ENCODE measurements around the gene CPNE2. TPM values are rescaled to one million over a fixed set of nuclear protein-coding genes. Genes with fewer than 3 reads are reported as not detected.

The CPNE2 gene
- total RNA-seq, 1 donor from 2014 or later: 13.7 TPM

- H3K27ac ChIP-seq (replicated peaks): no peak overlapping the region
- DNase-seq: no peak
- no peaks in the 10 kb centered on the region for H3K9me3 ChIP-seq (replicated peaks)
- TF ChIP-seq, protein P1, sequence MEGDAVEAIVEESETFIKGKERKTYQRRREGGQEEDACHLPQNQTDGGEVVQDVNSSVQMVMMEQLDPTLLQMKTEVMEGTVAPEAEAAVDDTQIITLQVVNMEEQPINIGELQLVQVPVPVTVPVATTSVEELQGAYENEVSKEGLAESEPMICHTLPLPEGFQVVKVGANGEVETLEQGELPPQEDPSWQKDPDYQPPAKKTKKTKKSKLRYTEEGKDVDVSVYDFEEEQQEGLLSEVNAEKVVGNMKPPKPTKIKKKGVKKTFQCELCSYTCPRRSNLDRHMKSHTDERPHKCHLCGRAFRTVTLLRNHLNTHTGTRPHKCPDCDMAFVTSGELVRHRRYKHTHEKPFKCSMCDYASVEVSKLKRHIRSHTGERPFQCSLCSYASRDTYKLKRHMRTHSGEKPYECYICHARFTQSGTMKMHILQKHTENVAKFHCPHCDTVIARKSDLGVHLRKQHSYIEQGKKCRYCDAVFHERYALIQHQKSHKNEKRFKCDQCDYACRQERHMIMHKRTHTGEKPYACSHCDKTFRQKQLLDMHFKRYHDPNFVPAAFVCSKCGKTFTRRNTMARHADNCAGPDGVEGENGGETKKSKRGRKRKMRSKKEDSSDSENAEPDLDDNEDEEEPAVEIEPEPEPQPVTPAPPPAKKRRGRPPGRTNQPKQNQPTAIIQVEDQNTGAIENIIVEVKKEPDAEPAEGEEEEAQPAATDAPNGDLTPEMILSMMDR (IDR thresholded peaks at IDR 0.05; ENCODE audit: borderline replicate concordance): no peak
- no peaks in the 10 kb centered on the region for H3K4me1 ChIP-seq
- intact Hi-C loops (cut with micrococcal nuclease): no loop called here
- H3K36me3 ChIP-seq: peaks cover 26% of the 10 kb centered on the region
- no peaks in the 10 kb centered on the region for H3K27me3 ChIP-seq (ENCODE audit: low read depth)
- H3K4me3 ChIP-seq: no peak overlapping the region
These were observed 31.7 kb downstream of the CPNE2 start for GRCh38 chr16:57123974-57124674.

DNA sequence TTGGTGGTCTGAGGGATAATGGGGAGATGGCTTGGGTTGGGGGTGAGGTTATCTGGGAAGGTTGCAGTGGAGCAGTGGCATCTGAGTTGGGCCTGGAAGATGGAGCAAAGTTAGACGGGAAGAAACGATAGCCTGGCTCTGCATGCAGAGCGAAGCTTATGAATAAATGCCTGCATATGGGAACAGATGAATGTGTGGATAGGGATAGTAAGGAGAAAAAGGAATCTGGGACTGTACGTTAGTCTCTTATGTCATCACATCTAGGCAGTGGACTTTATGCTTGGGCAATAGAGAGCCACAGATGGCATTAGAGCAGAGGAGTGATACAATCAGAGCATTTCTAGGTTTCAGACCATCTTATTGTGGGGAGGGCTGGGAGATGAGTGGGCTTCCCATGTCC, 33.0 kb downstream of the CPNE2 start:
- H3K27ac ChIP-seq (replicated peaks): no peak overlapping the region
- TF ChIP-seq, protein P1 (IDR thresholded peaks at IDR 0.05; ENCODE audit: borderline replicate concordance): no peak
- H3K9me3 ChIP-seq (replicated peaks): no peaks in the 10 kb centered on the region
- intact Hi-C loops (cut with micrococcal nuclease): no loop called here
- no peaks in the 10 kb centered on the region for H3K27me3 ChIP-seq (ENCODE audit: low read depth)
- H3K4me1 ChIP-seq: no peaks in the 10 kb centered on the region
- H3K4me3 ChIP-seq: no peak overlapping the region
- no peak for DNase-seq
- peaks cover 18% of the 10 kb centered on the region for H3K36me3 ChIP-seq

DNA sequence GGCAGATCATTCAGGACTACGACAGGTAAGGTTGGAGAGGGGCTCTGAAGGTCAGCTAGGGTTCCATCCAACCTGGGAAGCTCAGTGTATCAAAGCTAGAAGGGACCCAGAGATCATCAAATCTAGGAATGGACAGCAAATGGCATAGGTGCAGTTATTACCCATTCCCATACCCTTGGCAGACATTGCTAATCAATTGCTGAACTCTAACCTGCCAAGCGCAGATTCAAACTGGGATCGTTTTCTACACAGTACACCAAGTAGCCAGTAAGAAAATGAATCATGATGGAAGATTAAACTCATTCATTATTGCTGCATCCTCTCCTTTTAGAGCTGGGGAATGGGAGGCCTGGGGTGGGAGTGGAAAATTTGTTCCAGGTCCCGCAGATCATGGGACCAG, 33.6 kb downstream of the CPNE2 start:
- Histone ChIP-seq H3K4me1 (no peaks in the 10 kb centered on the region), H3K9me3 (replicated peaks) (no peaks in the 10 kb centered on the region), H3K27ac (replicated peaks) (no peak overlapping the region), H3K4me3 (no peak overlapping the region), H3K27me3 (ENCODE audit: low read depth) (no peaks in the 10 kb centered on the region), H3K36me3 (peaks cover 16% of the 10 kb centered on the region)
- no peak for DNase-seq
- intact Hi-C loops (cut with micrococcal nuclease): no loop called here
- TF ChIP-seq, protein P1 (IDR thresholded peaks at IDR 0.05; ENCODE audit: borderline replicate concordance): no peak

GRCh38 chr16:57126411-57126810, 34.0 kb downstream of the CPNE2 start:
- Histone ChIP-seq H3K36me3 (peaks cover 13% of the 10 kb centered on the region), H3K4me3 (no peak overlapping the region), H3K9me3 (replicated peaks) (no peaks in the 10 kb centered on the region), H3K4me1 (no peaks in the 10 kb centered on the region), H3K27ac (replicated peaks) (no peak overlapping the region), H3K27me3 (ENCODE audit: low read depth) (no peaks in the 10 kb centered on the region)
- intact Hi-C loops (cut with micrococcal nuclease): no loop called here
- TF ChIP-seq, protein P1 (IDR thresholded peaks at IDR 0.05; ENCODE audit: borderline replicate concordance): no peak
- no peak for DNase-seq

DNA sequence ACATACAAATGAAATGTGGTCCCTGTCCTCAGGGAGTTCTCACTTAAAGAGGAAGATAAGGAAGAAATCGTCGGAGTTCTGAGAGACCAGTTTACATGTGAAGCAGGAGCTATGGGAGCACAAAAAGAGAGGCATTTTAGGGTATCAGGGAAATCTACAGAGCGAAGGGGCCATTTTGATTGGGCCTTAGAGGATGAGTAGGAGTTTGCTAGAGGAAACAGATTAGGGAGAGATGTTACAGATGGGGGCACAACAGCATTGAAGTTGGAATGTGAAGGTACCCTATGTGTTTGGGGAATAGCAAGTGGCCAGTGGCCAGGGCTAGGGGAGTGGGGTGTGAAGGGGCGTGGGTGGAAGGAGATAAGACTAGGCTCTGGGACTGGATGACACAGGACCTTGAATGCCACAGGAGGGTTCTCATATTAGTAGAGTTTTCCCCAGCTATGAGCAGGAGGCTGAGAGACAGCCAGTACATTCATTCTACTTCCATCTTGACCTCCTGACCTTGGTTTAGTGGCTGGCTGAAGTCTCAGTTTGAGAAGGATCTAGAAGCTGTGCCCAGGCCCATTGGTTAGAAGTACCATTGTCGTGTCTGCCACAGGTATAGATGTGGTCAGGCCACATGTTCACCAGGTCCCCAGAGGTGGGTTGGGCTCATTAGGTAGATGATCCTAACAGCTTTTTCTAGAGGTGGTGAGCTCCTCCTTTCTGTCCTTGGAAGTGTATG, 34.8 kb downstream of the CPNE2 start:
- no peaks in the 10 kb centered on the region for H3K9me3 ChIP-seq (replicated peaks)
- no peak overlapping the region for H3K27ac ChIP-seq (replicated peaks)
- peaks cover under 1% of the 10 kb centered on the region for H3K4me1 ChIP-seq
- TF ChIP-seq, protein P1 (IDR thresholded peaks at IDR 0.05; ENCODE audit: borderline replicate concordance): no peak
- H3K4me3 ChIP-seq: no peak overlapping the region
- no peaks in the 10 kb centered on the region for H3K27me3 ChIP-seq (ENCODE audit: low read depth)
- peaks cover 5% of the 10 kb centered on the region for H3K36me3 ChIP-seq
- intact Hi-C loops (cut with micrococcal nuclease): no loop called here
- DNase-seq: no peak
